Liver (tissue), 9 donors: ENCODE measurements around the gene C9orf153. TPM values are rescaled to one million over a fixed set of nuclear protein-coding genes. Genes with fewer than 3 reads are reported as not detected.

Experiments
- DNase-seq: peaks from one replicate; pipeline ENCODE4 v3.0.0-alpha.2; 2017; ENCODE audit warnings: low spot score
- H3K27ac ChIP-seq, 2 donors: one replicate each; pipeline ENCODE4 v1.7.0; 2013; ENCODE audit warnings: inconsistent platforms in 2 of 2, low read length in 2 of 2, control low read depth in 1 of 2, low read depth in 1 of 2, mild to moderate bottlenecking in 1 of 2
- H3K27me3 ChIP-seq, 4 donors: one replicate each; pipeline versions ENCODE4 v1.6.1 to v1.7.0; 2013; ENCODE audit warnings: low read length in 3 of 4, inconsistent platforms in 1 of 4, mild to moderate bottlenecking in 1 of 4, moderate library complexity in 1 of 4; ENCODE audit not compliant: control insufficient read depth in 4 of 4, insufficient read depth in 4 of 4
- H3K36me3 ChIP-seq, 4 donors: one replicate each; pipeline versions ENCODE4 v1.6.1 to v1.7.0; 2013; ENCODE audit warnings: low read length in 3 of 4, mild to moderate bottlenecking in 3 of 4, low read depth in 1 of 4, moderate library complexity in 1 of 4; ENCODE audit not compliant: control insufficient read depth in 4 of 4, insufficient read depth in 3 of 4
- H3K4me1 ChIP-seq, 4 donors: one replicate each; pipeline versions ENCODE4 v1.6.1 to v1.7.0; 2013; ENCODE audit warnings: low read length in 3 of 4, mild to moderate bottlenecking in 3 of 4, moderate library complexity in 1 of 4; ENCODE audit not compliant: control insufficient read depth in 4 of 4, insufficient read depth in 4 of 4
- H3K4me3 ChIP-seq, 3 donors: one replicate each; pipeline versions ENCODE4 v1.6.1 to v1.7.0; 2013; ENCODE audit warnings: low read length in 3 of 3, control low read depth in 1 of 3, low read depth in 1 of 3, mild to moderate bottlenecking in 1 of 3
- H3K9ac ChIP-seq, 2 donors: one replicate each; pipeline ENCODE4 v1.7.0; 2013; ENCODE audit warnings: low read length in 2 of 2, mild to moderate bottlenecking in 2 of 2, moderate library complexity in 2 of 2, control low read depth in 1 of 2, low read depth in 1 of 2
- H3K9me3 ChIP-seq, 4 donors: one replicate each; pipeline versions ENCODE4 v1.6.1 to v1.7.0; 2013; ENCODE audit warnings: low read length in 3 of 4; ENCODE audit not compliant: control insufficient read depth in 4 of 4
- FOXA1 ChIP-seq: IDR thresholded peaks from 2 replicates; pipeline ENCODE4 v1.6.1; 2016; ENCODE audit warnings: antibody characterized with exemption
- GABPA ChIP-seq, 2 donors: IDR thresholded peaks in 1 of 2; conservative IDR thresholded peaks in 1 of 2; 2 replicates each; pipeline ENCODE4 v1.6.1; 2016; ENCODE audit warnings: antibody characterized with exemption in 2 of 2, mild to moderate bottlenecking in 1 of 2, moderate library complexity in 1 of 2
- HNF4A ChIP-seq, 2 donors: conservative IDR thresholded peaks; 2 replicates each; pipeline ENCODE4 v1.6.1; 2016; ENCODE audit warnings: antibody characterized with exemption in 2 of 2, mild to moderate bottlenecking in 2 of 2
- JUND ChIP-seq, 2 donors: IDR thresholded peaks; 2 replicates each; pipeline ENCODE4 v1.6.1; 2016; ENCODE audit warnings: antibody characterized with exemption in 2 of 2
- NR2F2 ChIP-seq: IDR thresholded peaks from 2 replicates; pipeline ENCODE4 v1.6.1; 2016; ENCODE audit warnings: antibody characterized with exemption
- RAD21 ChIP-seq, 2 donors: IDR thresholded peaks; 2 replicates each; pipeline ENCODE4 v1.6.1; 2016; ENCODE audit warnings: antibody characterized with exemption in 2 of 2, mild to moderate bottlenecking in 2 of 2
- RXRA ChIP-seq, 2 donors: IDR thresholded peaks; 2 replicates each; pipeline ENCODE4 v1.6.1; 2017 to 2018; ENCODE audit warnings: antibody characterized with exemption in 2 of 2, mild to moderate bottlenecking in 1 of 2
- YY1 ChIP-seq: IDR thresholded peaks from 2 replicates; pipeline ENCODE4 v1.6.1; 2016; ENCODE audit warnings: antibody characterized with exemption, mild to moderate bottlenecking
- WGBS: extraction: QIAGEN DNeasy Blood & Tissue Kit; methylation state at CpG from one replicate; pipeline ENCODE4 v1.1.7; 2013; 5-methylcytosine and 5-hydroxymethylcytosine counted together
- polyA plus RNA-seq, 2 donors: library from polyadenylated mRNA; stranded (reverse) in 1 of 2; unstranded in 1 of 2; fragments of 200-250 nt in 1 of 2; fragments of >200 nt in 1 of 2; fragmentation: Nextera tagmentation in 1 of 2; extraction: Ambion mirVana in 1 of 2; gene quantifications; one replicate each; pipeline versions ENCODE4 v1.2.1 to v1.2.3, GENCODE V29; 2013 to 2015
- total RNA-seq, 2 donors: library from RNA; depleted of rRNA; stranded (reverse); fragments of >200 nt; gene quantifications; one replicate each; pipeline ENCODE4 v1.2.3, GENCODE V29; 2014
- TF ChIP-seq, protein P1 (sequence below): fragments of 150-350 bp; IDR thresholded peaks from 2 replicates; pipeline ENCODE4 v1.5.1; 2017; ENCODE audit warnings: improper control_type of control experiment, low read depth, low read length; ENCODE audit not compliant: missing input control
- TF ChIP-seq, protein P2 (sequence below): IDR thresholded peaks from 2 replicates; pipeline ENCODE4 v1.6.1; 2016; ENCODE audit warnings: antibody characterized with exemption
- TF ChIP-seq, protein P3 (sequence below): IDR thresholded peaks from 2 replicates; pipeline ENCODE4 v1.6.1; 2016; ENCODE audit warnings: antibody characterized with exemption
- TF ChIP-seq, protein P4 (sequence below): IDR thresholded peaks from 2 replicates; pipeline ENCODE4 v1.6.1; 2016; ENCODE audit warnings: antibody characterized with exemption, mild to moderate bottlenecking
- donor health status: healthy.
- donor health status: healthy.
- donor health status: healthy.
- donor health status: healthy.
- donor health status: healthy.

Gene C9orf153
- total and polyA plus RNA-seq, 4 donors: 0.07 to 0.67 (median 0.34) TPM

DNA sequence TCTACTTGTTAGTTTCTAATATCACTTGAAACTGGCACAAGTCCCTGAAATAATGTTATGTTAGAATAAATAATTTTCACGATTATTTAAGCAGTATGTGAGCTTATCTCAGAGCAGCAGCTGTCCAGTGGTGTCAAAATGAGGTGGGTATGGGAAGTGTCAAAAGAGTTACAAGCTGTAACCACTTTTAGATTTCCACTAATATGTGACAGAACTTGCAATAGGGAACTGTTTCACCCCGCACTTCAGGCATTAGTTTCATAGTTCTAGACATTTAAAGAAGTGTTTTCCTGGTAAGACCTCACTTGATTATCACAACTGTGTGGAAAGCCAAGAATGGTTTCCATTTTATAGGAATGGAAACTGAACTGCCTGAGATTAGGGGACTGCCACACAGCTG lies 25.8 kb upstream of the C9orf153 start:
- H3K9ac ChIP-seq: no peak overlapping the region
- TF ChIP-seq JUND (IDR thresholded peaks at IDR 0.05) (no peak), RAD21 (IDR thresholded peaks at IDR 0.05) (no peak), YY1 (no peak)
- TF ChIP-seq, protein P1, sequence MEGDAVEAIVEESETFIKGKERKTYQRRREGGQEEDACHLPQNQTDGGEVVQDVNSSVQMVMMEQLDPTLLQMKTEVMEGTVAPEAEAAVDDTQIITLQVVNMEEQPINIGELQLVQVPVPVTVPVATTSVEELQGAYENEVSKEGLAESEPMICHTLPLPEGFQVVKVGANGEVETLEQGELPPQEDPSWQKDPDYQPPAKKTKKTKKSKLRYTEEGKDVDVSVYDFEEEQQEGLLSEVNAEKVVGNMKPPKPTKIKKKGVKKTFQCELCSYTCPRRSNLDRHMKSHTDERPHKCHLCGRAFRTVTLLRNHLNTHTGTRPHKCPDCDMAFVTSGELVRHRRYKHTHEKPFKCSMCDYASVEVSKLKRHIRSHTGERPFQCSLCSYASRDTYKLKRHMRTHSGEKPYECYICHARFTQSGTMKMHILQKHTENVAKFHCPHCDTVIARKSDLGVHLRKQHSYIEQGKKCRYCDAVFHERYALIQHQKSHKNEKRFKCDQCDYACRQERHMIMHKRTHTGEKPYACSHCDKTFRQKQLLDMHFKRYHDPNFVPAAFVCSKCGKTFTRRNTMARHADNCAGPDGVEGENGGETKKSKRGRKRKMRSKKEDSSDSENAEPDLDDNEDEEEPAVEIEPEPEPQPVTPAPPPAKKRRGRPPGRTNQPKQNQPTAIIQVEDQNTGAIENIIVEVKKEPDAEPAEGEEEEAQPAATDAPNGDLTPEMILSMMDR: no peak
- no peak overlapping the region for H3K27ac ChIP-seq
- no peaks in the 10 kb centered on the region for H3K9me3 ChIP-seq
- peaks cover 4 to 19% (median 15%) of the 10 kb centered on the region in 4 donors for H3K4me1 ChIP-seq
- no peaks in the 10 kb centered on the region for H3K27me3 ChIP-seq
- peak; percentile 50 for DNase-seq
- peaks cover 1 to 15% (median 9%) of the 10 kb centered on the region in 4 donors for H3K36me3 ChIP-seq
- WGBS: 69% methylated on average over 2 of the region's 2 CpGs
- H3K4me3 ChIP-seq: no peak overlapping the region

DNA sequence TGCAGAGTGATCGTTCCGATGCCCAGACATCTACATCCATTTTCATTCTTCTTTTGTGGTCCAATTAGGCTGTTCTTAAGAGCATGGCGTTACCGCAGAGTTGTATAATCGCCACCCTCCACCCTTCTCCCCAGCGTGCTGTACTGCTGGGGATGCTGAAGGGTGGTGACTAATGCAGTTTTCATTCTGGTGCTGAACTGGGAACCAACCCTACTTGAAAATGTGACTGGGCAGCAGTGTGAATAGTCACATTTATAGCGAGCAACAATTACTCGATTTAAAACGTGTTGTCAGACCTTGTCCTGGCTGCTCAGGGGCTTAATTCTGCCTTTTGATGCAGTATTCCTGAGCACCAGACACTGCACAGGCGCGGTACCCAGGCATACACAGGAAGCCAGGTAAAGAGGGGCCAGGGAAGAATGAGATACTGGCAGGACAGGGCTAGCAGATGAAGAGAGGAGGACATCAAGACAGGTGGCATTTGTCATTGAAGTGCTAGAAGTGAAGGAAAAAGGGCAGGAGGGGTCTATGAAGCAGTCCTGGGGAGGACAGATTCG lies 23.6 kb upstream of the C9orf153 start:
- no peak for DNase-seq

DNA sequence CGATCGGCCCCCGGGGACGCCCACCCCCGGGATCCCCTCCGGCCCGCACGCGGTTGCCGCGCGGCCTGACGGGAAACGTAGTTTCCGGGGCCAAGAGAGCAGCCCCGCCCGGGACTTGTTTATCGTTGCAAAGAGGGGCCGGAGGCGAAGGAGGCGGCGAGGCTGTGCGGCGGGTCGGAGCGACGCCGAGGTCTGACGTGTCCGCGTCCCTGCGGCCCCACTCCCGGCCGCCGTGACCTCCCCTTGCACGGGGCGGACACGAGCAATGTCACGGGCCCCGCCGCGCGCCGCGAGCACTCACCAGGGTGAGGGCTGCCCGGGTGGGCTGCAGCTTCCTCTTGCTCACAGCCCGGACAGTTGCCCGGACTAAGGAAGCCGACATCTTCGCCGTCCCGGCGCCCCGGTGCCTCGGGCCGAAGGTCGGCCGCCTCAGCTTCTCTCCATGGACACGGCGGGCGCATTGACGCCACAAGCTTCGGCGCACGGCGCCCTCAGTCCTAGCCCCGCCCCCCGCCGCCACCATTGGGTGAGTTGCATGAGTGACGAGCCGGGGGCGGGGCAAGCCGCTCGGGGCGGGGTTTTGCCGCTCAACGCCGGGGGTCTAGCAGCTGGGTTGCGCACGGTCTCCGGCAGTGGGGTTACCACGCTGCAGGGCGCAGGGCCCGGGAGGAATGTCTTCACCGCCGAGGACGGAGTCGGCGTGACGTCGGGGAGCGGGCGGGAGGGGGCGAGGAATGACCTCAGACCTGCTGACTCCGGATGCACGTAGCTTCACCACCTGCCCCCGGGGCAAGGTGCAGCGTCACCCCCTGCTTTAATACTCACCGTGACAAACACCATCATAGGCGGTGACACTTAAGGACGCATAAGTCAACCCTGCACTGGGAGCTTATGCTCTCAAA lies 22.9 kb upstream of the C9orf153 start, which contains the start of gene ISCA1:
ISCA1 (minus strand) TSS at position 462 of the 902 bp plus-strand sequence; CDS start at position 382, 80 bp downstream.
- under 1% methylated on average over 101 of the region's 101 CpGs for WGBS
- Histone ChIP-seq H3K27me3 (no peaks in the 10 kb centered on the region), H3K4me3 (peak within 1 kb of the TSS; percentile 96 to 99 (median 97))
- TF ChIP-seq NR2F2: no peak
- TF ChIP-seq RXRA (IDR thresholded peaks at IDR 0.05): peak; percentile 14 to 17
- TF ChIP-seq, protein P2, sequence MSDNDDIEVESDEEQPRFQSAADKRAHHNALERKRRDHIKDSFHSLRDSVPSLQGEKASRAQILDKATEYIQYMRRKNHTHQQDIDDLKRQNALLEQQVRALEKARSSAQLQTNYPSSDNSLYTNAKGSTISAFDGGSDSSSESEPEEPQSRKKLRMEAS: peak; percentile 41
- TF ChIP-seq GABPA (IDR thresholded peaks at IDR 0.05 in 1 of 2, conservative IDR thresholded peaks at IDR 0.05 in 1 of 2): peak in 1 of 2 donors; percentile 47
- TF ChIP-seq, protein P1: no peak
- peak; percentile 83 for TF ChIP-seq HNF4A (conservative IDR thresholded peaks at IDR 0.05)
- TF ChIP-seq, protein P3, sequence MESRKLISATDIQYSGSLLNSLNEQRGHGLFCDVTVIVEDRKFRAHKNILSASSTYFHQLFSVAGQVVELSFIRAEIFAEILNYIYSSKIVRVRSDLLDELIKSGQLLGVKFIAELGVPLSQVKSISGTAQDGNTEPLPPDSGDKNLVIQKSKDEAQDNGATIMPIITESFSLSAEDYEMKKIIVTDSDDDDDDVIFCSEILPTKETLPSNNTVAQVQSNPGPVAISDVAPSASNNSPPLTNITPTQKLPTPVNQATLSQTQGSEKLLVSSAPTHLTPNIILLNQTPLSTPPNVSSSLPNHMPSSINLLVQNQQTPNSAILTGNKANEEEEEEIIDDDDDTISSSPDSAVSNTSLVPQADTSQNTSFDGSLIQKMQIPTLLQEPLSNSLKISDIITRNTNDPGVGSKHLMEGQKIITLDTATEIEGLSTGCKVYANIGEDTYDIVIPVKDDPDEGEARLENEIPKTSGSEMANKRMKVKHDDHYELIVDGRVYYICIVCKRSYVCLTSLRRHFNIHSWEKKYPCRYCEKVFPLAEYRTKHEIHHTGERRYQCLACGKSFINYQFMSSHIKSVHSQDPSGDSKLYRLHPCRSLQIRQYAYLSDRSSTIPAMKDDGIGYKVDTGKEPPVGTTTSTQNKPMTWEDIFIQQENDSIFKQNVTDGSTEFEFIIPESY: no peak
- TF ChIP-seq FOXA1: peak; percentile 21
- peak; percentile 18 to 34 for TF ChIP-seq JUND (IDR thresholded peaks at IDR 0.05)

More for the DNA sequence above, 23.6 kb upstream of the C9orf153 start:
- H3K36me3 ChIP-seq: peaks cover 0 to 10% (median 6%) of the 10 kb centered on the region in 4 donors
- H3K9ac ChIP-seq: peak overlapping the region; percentile 53 to 77
- H3K27ac ChIP-seq: peak overlapping the region; percentile 96 to 100
- no peaks in the 10 kb centered on the region for H3K27me3 ChIP-seq
- no peaks in the 10 kb centered on the region for H3K9me3 ChIP-seq
- H3K4me3 ChIP-seq: peak overlapping the region; percentile 86 to 97 (median 96)
- 19% methylated on average over 12 of the region's 12 CpGs for WGBS
- peaks cover 7 to 24% (median 20%) of the 10 kb centered on the region in 4 donors for H3K4me1 ChIP-seq
- TF ChIP-seq, protein P4, sequence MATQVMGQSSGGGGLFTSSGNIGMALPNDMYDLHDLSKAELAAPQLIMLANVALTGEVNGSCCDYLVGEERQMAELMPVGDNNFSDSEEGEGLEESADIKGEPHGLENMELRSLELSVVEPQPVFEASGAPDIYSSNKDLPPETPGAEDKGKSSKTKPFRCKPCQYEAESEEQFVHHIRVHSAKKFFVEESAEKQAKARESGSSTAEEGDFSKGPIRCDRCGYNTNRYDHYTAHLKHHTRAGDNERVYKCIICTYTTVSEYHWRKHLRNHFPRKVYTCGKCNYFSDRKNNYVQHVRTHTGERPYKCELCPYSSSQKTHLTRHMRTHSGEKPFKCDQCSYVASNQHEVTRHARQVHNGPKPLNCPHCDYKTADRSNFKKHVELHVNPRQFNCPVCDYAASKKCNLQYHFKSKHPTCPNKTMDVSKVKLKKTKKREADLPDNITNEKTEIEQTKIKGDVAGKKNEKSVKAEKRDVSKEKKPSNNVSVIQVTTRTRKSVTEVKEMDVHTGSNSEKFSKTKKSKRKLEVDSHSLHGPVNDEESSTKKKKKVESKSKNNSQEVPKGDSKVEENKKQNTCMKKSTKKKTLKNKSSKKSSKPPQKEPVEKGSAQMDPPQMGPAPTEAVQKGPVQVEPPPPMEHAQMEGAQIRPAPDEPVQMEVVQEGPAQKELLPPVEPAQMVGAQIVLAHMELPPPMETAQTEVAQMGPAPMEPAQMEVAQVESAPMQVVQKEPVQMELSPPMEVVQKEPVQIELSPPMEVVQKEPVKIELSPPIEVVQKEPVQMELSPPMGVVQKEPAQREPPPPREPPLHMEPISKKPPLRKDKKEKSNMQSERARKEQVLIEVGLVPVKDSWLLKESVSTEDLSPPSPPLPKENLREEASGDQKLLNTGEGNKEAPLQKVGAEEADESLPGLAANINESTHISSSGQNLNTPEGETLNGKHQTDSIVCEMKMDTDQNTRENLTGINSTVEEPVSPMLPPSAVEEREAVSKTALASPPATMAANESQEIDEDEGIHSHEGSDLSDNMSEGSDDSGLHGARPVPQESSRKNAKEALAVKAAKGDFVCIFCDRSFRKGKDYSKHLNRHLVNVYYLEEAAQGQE: peak; percentile 2
- no peak for TF ChIP-seq HNF4A (conservative IDR thresholded peaks at IDR 0.05)

More for the DNA sequence above, 22.9 kb upstream of the C9orf153 start, which contains the start of gene ISCA1:
- peak within 1 kb of the TSS; percentile 96 to 100 for H3K27ac ChIP-seq
- peak; percentile 99 for DNase-seq
- H3K9ac ChIP-seq: peak within 1 kb of the TSS; percentile 53 to 92
- H3K9me3 ChIP-seq: no peaks in the 10 kb centered on the region
- H3K4me1 ChIP-seq: peaks cover 7 to 24% (median 20%) of the 10 kb centered on the region in 4 donors
- H3K36me3 ChIP-seq: peaks cover 0 to 4% (median 2%) of the 10 kb centered on the region in 4 donors
